ENCODE results near the gene TTC39B. TPM values are rescaled to one million over a fixed set of nuclear protein-coding genes. Genes with fewer than 3 reads are reported as not detected.

The TTC39B gene
- total RNA-seq, 2 donors from 2014 or later = 28.7 to 35.6 TPM

- H3K27ac Mint-ChIP-seq = no peak overlapping the region
- H3K4me1 Mint-ChIP-seq = peaks cover 12% of the 10 kb centered on the region
Measured at GRCh38 chr9:15192856-15193255, 114.2 kb downstream of the TTC39B start.

GRCh38 chr9:15191378-15191777 is 115.6 kb downstream of the TTC39B start:
- peaks cover 12% of the 10 kb centered on the region for H3K4me1 Mint-ChIP-seq
- no peaks in the 10 kb centered on the region for H3K9me3 ChIP-seq (ENCODE audit: control insufficient read depth, low read length, poor library complexity, severe bottlenecking)
- peak overlapping the region; percentile 5 for H3K4me3 Mint-ChIP-seq
- DNase-seq = no peak
- no peak for ATAC-seq
- H3K36me3 Mint-ChIP-seq (ENCODE audit: low read depth) = peaks cover 7% of the 10 kb centered on the region
- peak overlapping the region; percentile 81 for H3K27ac Mint-ChIP-seq
- H3K27me3 Mint-ChIP-seq = no peaks in the 10 kb centered on the region

More at GRCh38 chr9:15192856-15193255, 114.2 kb downstream of the TTC39B start:
- DNase-seq = no peak
- Mint-ChIP-seq H3K27me3 (no peaks in the 10 kb centered on the region), H3K36me3 (ENCODE audit: low read depth) (peaks cover 7% of the 10 kb centered on the region), H3K4me3 (no peak overlapping the region)
- ATAC-seq = no peak
- no peaks in the 10 kb centered on the region for H3K9me3 ChIP-seq (ENCODE audit: control insufficient read depth, low read length, poor library complexity, severe bottlenecking)

- no peaks in the 10 kb centered on the region for H3K27me3 Mint-ChIP-seq
- no peak for ATAC-seq
Measured at GRCh38 chr9:15189481-15189880, 117.5 kb downstream of the TTC39B start.

GRCh38 chr9:15187589-15187988 is 119.4 kb downstream of the TTC39B start:
- peaks cover 8% of the 10 kb centered on the region for H3K4me1 Mint-ChIP-seq
- no peak for ATAC-seq
- no peak for DNase-seq
- peaks cover 9% of the 10 kb centered on the region for H3K36me3 Mint-ChIP-seq (ENCODE audit: low read depth)
- no peaks in the 10 kb centered on the region for H3K27me3 Mint-ChIP-seq
- no peak overlapping the region for H3K27ac Mint-ChIP-seq
- no peak overlapping the region for H3K4me3 Mint-ChIP-seq
- H3K9me3 ChIP-seq (ENCODE audit: control insufficient read depth, low read length, poor library complexity, severe bottlenecking) = no peaks in the 10 kb centered on the region

More at GRCh38 chr9:15189481-15189880, 117.5 kb downstream of the TTC39B start:
- no peaks in the 10 kb centered on the region for H3K9me3 ChIP-seq (ENCODE audit: control insufficient read depth, low read length, poor library complexity, severe bottlenecking)
- Mint-ChIP-seq H3K36me3 (ENCODE audit: low read depth) (peaks cover 9% of the 10 kb centered on the region), H3K4me3 (no peak overlapping the region), H3K27ac (no peak overlapping the region), H3K4me1 (peaks cover 12% of the 10 kb centered on the region)
- DNase-seq = no peak

- Mint-ChIP-seq H3K36me3 (ENCODE audit: low read depth) (peaks cover 12% of the 10 kb centered on the region), H3K4me1 (peaks cover 2% of the 10 kb centered on the region), H3K4me3 (no peak overlapping the region), H3K27ac (no peak overlapping the region), H3K27me3 (no peaks in the 10 kb centered on the region)
- H3K9me3 ChIP-seq (ENCODE audit: control insufficient read depth, low read length, poor library complexity, severe bottlenecking) = no peaks in the 10 kb centered on the region
- ATAC-seq = no peak
- no peak for DNase-seq
Measured at GRCh38 chr9:15182730-15183129, 124.3 kb downstream of the TTC39B start.

GRCh38 chr9:15182101-15182551 is 124.9 kb downstream of the TTC39B start:
- peaks cover 12% of the 10 kb centered on the region for H3K36me3 Mint-ChIP-seq (ENCODE audit: low read depth)
- H3K4me1 Mint-ChIP-seq = peaks cover 2% of the 10 kb centered on the region
- H3K4me3 Mint-ChIP-seq = no peak overlapping the region
- DNase-seq = no peak
- no peak overlapping the region for H3K27ac Mint-ChIP-seq
- ATAC-seq = no peak
- no peaks in the 10 kb centered on the region for H3K9me3 ChIP-seq (ENCODE audit: control insufficient read depth, low read length, poor library complexity, severe bottlenecking)
- no peaks in the 10 kb centered on the region for H3K27me3 Mint-ChIP-seq

- H3K4me3 Mint-ChIP-seq = no peak overlapping the region
- peaks cover 2% of the 10 kb centered on the region for H3K4me1 Mint-ChIP-seq
- no peak overlapping the region for H3K27ac Mint-ChIP-seq
- no peaks in the 10 kb centered on the region for H3K27me3 Mint-ChIP-seq
- H3K36me3 Mint-ChIP-seq (ENCODE audit: low read depth) = peaks cover 8% of the 10 kb centered on the region
- ATAC-seq (no peak), DNase-seq (no peak)
- H3K9me3 ChIP-seq (ENCODE audit: control insufficient read depth, low read length, poor library complexity, severe bottlenecking) = no peaks in the 10 kb centered on the region
Measured at GRCh38 chr9:15180124-15180523, 126.9 kb downstream of the TTC39B start.

- H3K36me3 Mint-ChIP-seq (ENCODE audit: low read depth) = peaks cover 10% of the 10 kb centered on the region
- ATAC-seq (no peak), DNase-seq (no peak)
- no peak overlapping the region for H3K27ac Mint-ChIP-seq
- H3K27me3 Mint-ChIP-seq = no peaks in the 10 kb centered on the region
- no peak overlapping the region for H3K4me3 Mint-ChIP-seq
- peaks cover 2% of the 10 kb centered on the region for H3K4me1 Mint-ChIP-seq
- H3K9me3 ChIP-seq (ENCODE audit: control insufficient read depth, low read length, poor library complexity, severe bottlenecking) = no peaks in the 10 kb centered on the region
Measured at GRCh38 chr9:15178631-15179030, 128.4 kb downstream of the TTC39B start.

- DNase-seq (no peak), ATAC-seq (no peak)
- no peaks in the 10 kb centered on the region for H3K9me3 ChIP-seq (ENCODE audit: control insufficient read depth, low read length, poor library complexity, severe bottlenecking)
- H3K27ac Mint-ChIP-seq = no peak overlapping the region
- H3K4me3 Mint-ChIP-seq = no peak overlapping the region
- H3K4me1 Mint-ChIP-seq = peaks cover 2% of the 10 kb centered on the region
- H3K36me3 Mint-ChIP-seq (ENCODE audit: low read depth) = peaks cover 11% of the 10 kb centered on the region
- no peaks in the 10 kb centered on the region for H3K27me3 Mint-ChIP-seq
Measured at GRCh38 chr9:15176836-15177235, 130.2 kb downstream of the TTC39B start.

- Mint-ChIP-seq H3K27ac (no peak overlapping the region), H3K4me1 (peaks cover 4% of the 10 kb centered on the region), H3K27me3 (no peaks in the 10 kb centered on the region), H3K4me3 (no peak overlapping the region), H3K36me3 (ENCODE audit: low read depth) (peaks cover 3% of the 10 kb centered on the region)
- H3K9me3 ChIP-seq (ENCODE audit: control insufficient read depth, low read length, poor library complexity, severe bottlenecking) = no peaks in the 10 kb centered on the region
- DNase-seq = no peak
- ATAC-seq = no peak
Measured at GRCh38 chr9:15163931-15164330, 143.1 kb downstream of the TTC39B start.

GRCh38 chr9:15161753-15162152 is 145.3 kb downstream of the TTC39B start:
- H3K9me3 ChIP-seq (ENCODE audit: control insufficient read depth, low read length, poor library complexity, severe bottlenecking) = no peaks in the 10 kb centered on the region
- H3K27ac Mint-ChIP-seq = no peak overlapping the region
- H3K4me1 Mint-ChIP-seq = peaks cover 4% of the 10 kb centered on the region
- H3K27me3 Mint-ChIP-seq = peaks cover 2% of the 10 kb centered on the region
- ATAC-seq (no peak), DNase-seq (no peak)
- no peak overlapping the region for H3K4me3 Mint-ChIP-seq
- peaks cover 3% of the 10 kb centered on the region for H3K36me3 Mint-ChIP-seq (ENCODE audit: low read depth)

- Mint-ChIP-seq H3K4me3 (no peak overlapping the region), H3K36me3 (ENCODE audit: low read depth) (no peaks in the 10 kb centered on the region), H3K27ac (no peak overlapping the region), H3K4me1 (peaks cover 2% of the 10 kb centered on the region), H3K27me3 (peaks cover 6% of the 10 kb centered on the region)
- DNase-seq (no peak), ATAC-seq (no peak)
- no peaks in the 10 kb centered on the region for H3K9me3 ChIP-seq (ENCODE audit: control insufficient read depth, low read length, poor library complexity, severe bottlenecking)
Measured at GRCh38 chr9:15160673-15161072, 146.3 kb downstream of the TTC39B start.

GRCh38 chr9:15158064-15158463 is 149.0 kb downstream of the TTC39B start:
- DNase-seq (no peak), ATAC-seq (no peak)
- H3K27ac Mint-ChIP-seq = no peak overlapping the region
- peaks cover 15% of the 10 kb centered on the region for H3K27me3 Mint-ChIP-seq
- H3K4me1 Mint-ChIP-seq = peaks cover 2% of the 10 kb centered on the region
- H3K36me3 Mint-ChIP-seq (ENCODE audit: low read depth) = no peaks in the 10 kb centered on the region
- H3K9me3 ChIP-seq (ENCODE audit: control insufficient read depth, low read length, poor library complexity, severe bottlenecking) = no peaks in the 10 kb centered on the region
- no peak overlapping the region for H3K4me3 Mint-ChIP-seq

- no peaks in the 10 kb centered on the region for H3K9me3 ChIP-seq (ENCODE audit: control insufficient read depth, low read length, poor library complexity, severe bottlenecking)
- H3K4me1 Mint-ChIP-seq = peaks cover 2% of the 10 kb centered on the region
- no peak for DNase-seq
- no peak overlapping the region for H3K27ac Mint-ChIP-seq
- no peak overlapping the region for H3K4me3 Mint-ChIP-seq
- no peaks in the 10 kb centered on the region for H3K36me3 Mint-ChIP-seq (ENCODE audit: low read depth)
- H3K27me3 Mint-ChIP-seq = peaks cover 15% of the 10 kb centered on the region
- ATAC-seq = no peak
Measured at GRCh38 chr9:15157381-15157780, 149.6 kb downstream of the TTC39B start.
